Measurements from ENCODE around the gene THSD4.

Gene THSD4

GRCh38 chr15:71431343-71432336, 316.4 kb downstream of the THSD4 start:
- no peak overlapping the region for H3K4me3 ChIP-seq (ENCODE audit: control insufficient read depth, low read depth, low read length)
- DNase-seq (ENCODE audit: low read depth) = no peak
- TF ChIP-seq CTCF (conservative IDR thresholded peaks at IDR 0.05; ENCODE audit: control insufficient read depth, insufficient read depth, low read depth, low read length) = no peak

GRCh38 chr15:71433402-71433801, 318.1 kb downstream of the THSD4 start:
- DNase-seq (ENCODE audit: low read depth) = no peak
- TF ChIP-seq CTCF (conservative IDR thresholded peaks at IDR 0.05; ENCODE audit: control insufficient read depth, insufficient read depth, low read depth, low read length) = no peak
- no peak overlapping the region for H3K4me3 ChIP-seq (ENCODE audit: control insufficient read depth, low read depth, low read length)

- peak; percentile 12 for DNase-seq (ENCODE audit: low read depth)
- no peak overlapping the region for H3K4me3 ChIP-seq (ENCODE audit: control insufficient read depth, low read depth, low read length)
- no peak for TF ChIP-seq CTCF (conservative IDR thresholded peaks at IDR 0.05; ENCODE audit: control insufficient read depth, insufficient read depth, low read depth, low read length)
Measured at GRCh38 chr15:71434774-71435173, 319.5 kb downstream of the THSD4 start.

- no peak overlapping the region for H3K4me3 ChIP-seq (ENCODE audit: control insufficient read depth, low read depth, low read length)
- TF ChIP-seq CTCF (conservative IDR thresholded peaks at IDR 0.05; ENCODE audit: control insufficient read depth, insufficient read depth, low read depth, low read length) = no peak
- DNase-seq (ENCODE audit: low read depth) = no peak
Measured at GRCh38 chr15:71435552-71435951, 320.3 kb downstream of the THSD4 start.

GRCh38 chr15:71436854-71437253, 321.6 kb downstream of the THSD4 start:
- TF ChIP-seq CTCF (conservative IDR thresholded peaks at IDR 0.05; ENCODE audit: control insufficient read depth, insufficient read depth, low read depth, low read length) = no peak
- no peak overlapping the region for H3K4me3 ChIP-seq (ENCODE audit: control insufficient read depth, low read depth, low read length)
- no peak for DNase-seq (ENCODE audit: low read depth)

- DNase-seq (ENCODE audit: low read depth) = no peak
- no peak overlapping the region for H3K4me3 ChIP-seq (ENCODE audit: control insufficient read depth, low read depth, low read length)
- no peak for TF ChIP-seq CTCF (conservative IDR thresholded peaks at IDR 0.05; ENCODE audit: control insufficient read depth, insufficient read depth, low read depth, low read length)
Measured at GRCh38 chr15:71437404-71437803, 322.1 kb downstream of the THSD4 start.
